GM18498 (cell line): ENCODE measurements around the gene ZNF182.
"Not testable (repeated sequence)": the region's sequence is repeated elsewhere in the genome, so short reads cannot be mapped to it uniquely, and the experiment has no call there.

Source experiments
- ATAC-seq: cut with Tn5 transposase; IDR thresholded peaks from one replicate; pipeline ENCODE4 v1.9.1; 2021; ENCODE audit warnings: mild to moderate bottlenecking, moderate library complexity; ENCODE audit not compliant: unreplicated experiment

ZNF182 gene

DNA sequence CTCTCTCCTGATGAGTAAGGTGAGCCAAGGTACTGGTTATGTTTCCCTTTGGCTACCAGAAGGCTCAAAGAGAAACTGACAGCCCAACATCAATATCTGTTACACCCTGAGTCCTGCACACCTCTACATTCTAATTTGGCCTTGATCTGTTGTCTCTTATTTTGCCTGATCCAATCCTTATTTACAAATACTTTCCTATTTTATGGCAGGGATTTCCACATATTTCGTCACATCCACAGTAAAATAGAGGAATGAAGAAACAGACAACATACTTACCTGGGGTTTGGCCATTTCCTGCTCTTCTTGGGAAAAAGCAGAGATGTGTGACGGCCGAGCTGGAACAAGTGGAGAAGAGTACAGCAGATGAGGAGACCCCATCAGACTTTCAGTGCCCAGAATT lies 1.5 kb downstream of the ZNF182 start:
- no peak for ATAC-seq

DNA sequence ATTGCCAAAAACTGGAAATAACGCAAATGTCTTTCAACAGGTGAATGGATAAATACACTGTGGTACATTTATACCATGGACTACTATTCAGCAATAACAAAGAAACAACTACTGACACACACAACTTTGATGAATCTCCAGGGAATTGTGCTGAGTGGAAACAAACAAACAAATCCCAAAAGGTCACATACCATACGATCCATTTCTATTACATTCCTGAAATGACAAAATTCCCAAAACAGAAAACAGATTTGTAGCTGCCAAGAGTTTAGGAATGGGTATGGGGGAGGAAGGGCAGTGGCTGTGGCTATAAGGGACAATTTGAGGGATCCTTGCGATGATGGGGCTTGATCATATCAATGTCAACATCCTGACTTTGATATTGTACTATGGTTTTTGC lies 2.5 kb downstream of the ZNF182 start:
- no peak for ATAC-seq

GRCh38 chrX:47992669-47993068 lies 11.1 kb downstream of the ZNF182 start:
- no peak for ATAC-seq

- ATAC-seq = no peak
These were observed 11.8 kb downstream of the ZNF182 start for GRCh38 chrX:47992095-47992380.

- ATAC-seq = no peak
These were observed 12.3 kb downstream of the ZNF182 start for GRCh38 chrX:47991263-47992094.

- no peak for ATAC-seq
These were observed 27.3 kb downstream of the ZNF182 start for GRCh38 chrX:47976254-47977151.

- no peak for ATAC-seq
These were observed 30.6 kb downstream of the ZNF182 start for GRCh38 chrX:47973235-47973634.

DNA sequence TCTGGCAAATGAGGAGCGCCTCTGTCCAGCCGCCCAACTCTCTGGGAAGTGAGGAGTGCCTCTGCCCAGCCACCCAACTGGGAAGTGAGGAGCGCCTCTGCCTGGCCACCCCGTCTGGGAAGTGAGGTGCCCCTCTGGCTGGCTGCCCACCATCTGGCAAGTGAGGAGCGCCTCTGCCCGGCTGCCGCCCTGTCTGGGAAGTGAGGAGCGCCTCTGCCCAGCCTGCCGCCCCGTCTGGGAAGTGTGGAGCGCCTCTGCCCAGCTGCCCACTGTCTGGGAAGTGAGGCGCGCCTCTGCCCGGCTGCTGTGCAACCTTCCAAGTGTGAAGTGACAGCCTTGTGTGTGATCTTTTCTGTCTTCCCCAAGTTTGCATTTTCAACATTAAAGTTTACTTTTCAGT lies 38.3 kb downstream of the ZNF182 start:
- not testable (repeated sequence) for ATAC-seq

GRCh38 chrX:47961830-47962229 lies 42.0 kb downstream of the ZNF182 start:
- ATAC-seq = not testable (repeated sequence)

DNA sequence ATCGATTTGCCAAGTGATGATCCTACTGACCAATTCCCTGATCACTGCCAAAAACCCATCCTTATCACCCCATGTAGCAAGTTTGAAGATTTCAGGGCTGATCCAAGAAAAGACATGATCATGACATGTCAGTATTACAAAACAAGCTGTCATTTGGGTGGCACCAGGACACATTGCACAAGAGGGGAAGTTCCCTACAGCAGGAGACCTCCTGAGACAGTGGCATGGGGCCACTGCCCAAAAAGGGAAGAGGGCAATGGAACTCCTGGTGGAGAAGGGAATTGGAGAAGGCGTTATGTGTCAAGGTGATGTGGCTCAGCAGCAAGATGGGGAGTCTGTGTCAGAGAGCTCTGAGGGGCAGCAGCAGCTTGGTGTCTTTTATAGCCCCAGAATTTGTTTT lies 43.4 kb downstream of the ZNF182 start:
- ATAC-seq = no peak

GRCh38 chrX:47958761-47959342 lies 44.9 kb downstream of the ZNF182 start:
- ATAC-seq = no peak

DNA sequence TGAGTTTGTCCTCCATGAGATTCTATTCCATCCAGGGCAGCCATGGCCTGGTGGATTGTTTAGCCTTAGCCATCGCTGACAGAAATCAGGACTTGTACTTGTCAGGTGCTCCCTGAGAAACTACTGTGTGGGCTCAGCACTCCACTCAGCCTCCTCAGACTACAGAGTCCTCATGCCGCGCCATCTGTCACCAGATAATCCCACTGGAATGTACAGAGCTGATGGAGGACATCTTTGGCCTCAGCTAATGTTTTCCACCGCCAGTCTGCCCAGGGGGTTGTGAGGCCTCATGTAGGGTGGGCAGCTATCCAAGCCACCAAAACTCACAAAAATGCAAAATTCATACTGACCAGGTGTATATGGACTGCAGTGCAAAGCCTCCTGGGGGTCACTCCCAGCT lies 45.6 kb downstream of the ZNF182 start:
- not testable (repeated sequence) for ATAC-seq

DNA sequence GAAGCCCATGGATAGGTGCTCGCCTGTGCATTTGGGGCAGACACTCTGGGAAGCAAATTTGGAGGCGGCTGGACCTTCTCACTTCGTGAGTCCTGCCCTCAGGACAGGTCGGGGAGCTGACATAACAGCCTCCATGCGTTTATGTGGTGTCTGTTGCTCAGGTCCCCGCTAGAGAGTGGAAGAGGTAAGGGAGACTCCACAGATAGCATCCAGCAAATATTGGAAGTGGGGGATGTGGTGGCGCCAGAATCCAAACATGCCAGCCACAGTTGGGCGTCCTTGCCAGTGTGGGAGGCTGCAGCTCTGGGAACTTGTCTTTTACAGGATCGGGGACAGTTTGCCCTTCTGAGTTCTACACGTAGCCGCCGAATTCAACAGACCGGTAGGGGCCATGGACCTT lies 47.8 kb downstream of the ZNF182 start:
- no peak for ATAC-seq

GRCh38 chrX:47955295-47955694 lies 48.5 kb downstream of the ZNF182 start:
- not testable (repeated sequence) for ATAC-seq

GRCh38 chrX:47941423-47941822 lies 62.4 kb downstream of the ZNF182 start:
- ATAC-seq = no peak

- ATAC-seq = no peak
These were observed 63.3 kb downstream of the ZNF182 start for GRCh38 chrX:47940448-47940847.

DNA sequence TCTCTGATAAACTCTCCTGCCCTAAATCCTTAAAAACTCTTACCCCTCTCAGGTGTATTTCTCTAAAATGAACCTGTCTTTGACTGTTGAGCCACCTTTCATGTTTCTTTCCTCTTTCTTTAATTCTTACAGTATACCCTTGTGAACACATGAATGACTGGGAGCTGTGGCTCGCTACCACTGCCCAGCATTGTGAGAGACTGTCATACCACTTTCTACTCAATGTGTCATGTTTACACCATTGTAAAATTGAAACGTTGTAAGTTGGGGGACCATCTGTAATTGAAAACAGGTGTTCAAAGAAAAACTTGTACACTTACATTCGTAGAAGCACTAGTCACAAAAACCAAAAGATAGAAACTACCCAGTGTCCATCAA lies 66.9 kb downstream of the ZNF182 start:
- no peak for ATAC-seq

- ATAC-seq = no peak
These were observed 67.4 kb downstream of the ZNF182 start for GRCh38 chrX:47936224-47936939.

GRCh38 chrX:47933946-47934345 lies 69.8 kb downstream of the ZNF182 start:
- no peak for ATAC-seq

DNA sequence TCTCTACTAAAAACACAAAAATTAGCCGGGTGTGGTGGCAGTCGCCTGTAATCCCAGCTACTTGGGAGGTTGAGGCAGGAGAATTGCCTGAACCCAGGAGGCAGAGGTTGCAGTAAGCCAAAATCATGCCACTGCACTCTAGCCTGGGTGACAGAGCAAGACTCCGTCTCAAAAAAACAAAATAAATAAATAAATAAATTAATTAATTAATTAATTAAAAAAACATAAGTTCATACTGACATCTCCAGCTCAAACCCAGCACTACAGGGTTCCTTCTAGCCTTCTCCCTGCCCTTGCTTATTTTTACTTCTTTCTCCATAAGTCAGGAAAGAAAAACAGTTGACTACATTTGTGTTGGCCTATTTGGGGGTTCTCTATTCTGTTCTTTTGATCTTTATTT lies 71.8 kb downstream of the ZNF182 start:
- not testable (repeated sequence) for ATAC-seq

DNA sequence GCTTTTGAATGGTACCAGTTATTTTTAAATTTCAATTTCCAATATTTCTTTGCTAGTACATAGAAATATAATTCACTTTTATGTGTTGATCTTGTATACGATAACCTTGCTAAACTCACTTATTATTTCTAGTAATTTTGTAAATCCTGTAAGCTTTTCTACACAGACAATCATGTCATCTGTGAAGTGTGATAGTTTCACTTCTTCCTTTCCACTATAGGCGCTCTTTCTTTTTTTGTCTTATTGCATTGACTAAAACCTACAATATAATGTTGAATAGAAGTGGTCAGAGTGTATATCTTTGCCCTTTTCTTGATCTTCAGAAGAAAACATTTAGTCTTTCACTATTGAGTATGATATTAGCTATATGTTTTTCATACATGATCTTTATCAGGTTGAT lies 76.6 kb downstream of the ZNF182 start:
- no peak for ATAC-seq
